Uterus (tissue), 4 donors: ENCODE results near the gene BAZ1B. TPM values are rescaled to one million over a fixed set of nuclear protein-coding genes. Genes with fewer than 3 reads are reported as not detected.
"Not testable (repeated sequence)": the region's sequence is repeated elsewhere in the genome, so short reads cannot be mapped to it uniquely, and the experiment has no call there.

Experiments used
- DNase-seq, 2 donors: peaks; one replicate each; pipeline ENCODE4 v3.0.0-alpha.2; 2019 to 2020
- H3K27ac ChIP-seq, 2 donors: fragments of 200-600 bp; sonication (generic); 1 replicate in 1 of 2; 2 replicates in 1 of 2; pipeline ENCODE4 v1.5.1; 2016 to 2018
- H3K27me3 ChIP-seq, 2 donors: fragments of 200-600 bp; sonication (generic); one replicate each; pipeline ENCODE4 v1.5.1; 2018 to 2019; ENCODE audit warnings: control low read depth in 1 of 2
- H3K36me3 ChIP-seq, 2 donors: fragments of 200-600 bp; sonication (generic); one replicate each; pipeline ENCODE4 v1.5.1; 2019; ENCODE audit warnings: control low read depth in 1 of 2
- H3K4me1 ChIP-seq, 2 donors: fragments of 200-600 bp; sonication (generic); one replicate each; pipeline ENCODE4 v1.5.1; 2018 to 2019; ENCODE audit warnings: control low read depth in 1 of 2
- H3K4me3 ChIP-seq, 2 donors: fragments of 200-600 bp; sonication (generic); 1 replicate in 1 of 2; 2 replicates in 1 of 2; pipeline ENCODE4 v1.5.1; 2018 to 2019; ENCODE audit warnings: mild to moderate bottlenecking in 1 of 2
- H3K9me3 ChIP-seq, 2 donors: fragments of 200-600 bp; sonication (generic); one replicate each; pipeline ENCODE4 v1.5.1; 2019; ENCODE audit warnings: control low read depth in 1 of 2
- CTCF ChIP-seq, 4 experiments: fragments of 200-600 bp in 2 of 4; fragments of 450-650 bp in 2 of 4; sonication (generic) in 2 of 4; IDR thresholded peaks; one replicate each; pipeline ENCODE4 v1.5.1; 2016 to 2019; ENCODE audit warnings: antibody characterized with exemption in 4 of 4, mild to moderate bottlenecking in 2 of 4, moderate library complexity in 1 of 4
- POLR2A ChIP-seq, 2 donors: fragments of 450-650 bp; IDR thresholded peaks; one replicate each; pipeline ENCODE4 v1.6.1; 2016; ENCODE audit warnings: antibody characterized with exemption in 2 of 2, mild to moderate bottlenecking in 1 of 2, moderate library complexity in 1 of 2
- intact Hi-C: fragments of 100-400 bp; cut with DNase I; formaldehyde crosslinking; loops from one replicate; pipeline ENCODE4 v1.15.1; 2023; ENCODE audit warnings: low total_unique reads
- total RNA-seq, 4 donors: library from RNA; depleted of rRNA in 3 of 4; stranded (reverse); fragments of >200 nt in 3 of 4; gene quantifications; one replicate each; pipeline versions ENCODE4 v1.1.0 to v1.2.4, GENCODE V29; 2014 to 2023
- donor health status: DM: yes; HTN: yes; CAD: no.

BAZ1B gene
- total RNA-seq, 4 donors from 2014 or later, result 29.5 to 79.5 (median 59.8) TPM

- H3K4me1 ChIP-seq, result no peaks in the 10 kb centered on the region
- no peaks in the 10 kb centered on the region for H3K9me3 ChIP-seq
- intact Hi-C loops, result no loop called here
- TF ChIP-seq CTCF (IDR thresholded peaks at IDR 0.05) (no peak), POLR2A (IDR thresholded peaks at IDR 0.05) (no peak)
- H3K36me3 ChIP-seq, result no peaks in the 10 kb centered on the region
- H3K27ac ChIP-seq, result no peak overlapping the region
- no peak overlapping the region for H3K4me3 ChIP-seq
- H3K27me3 ChIP-seq, result no peaks in the 10 kb centered on the region
- no peak for DNase-seq
These were observed 27.1 kb upstream of the BAZ1B start for GRCh38 chr7:73549176-73549575.

- H3K4me3 ChIP-seq, result no peak overlapping the region
- no peaks in the 10 kb centered on the region for H3K36me3 ChIP-seq
- no peaks in the 10 kb centered on the region for H3K4me1 ChIP-seq
- H3K27ac ChIP-seq, result no peak overlapping the region
- intact Hi-C loops, result no loop called here
- TF ChIP-seq CTCF (IDR thresholded peaks at IDR 0.05), result no peak
- TF ChIP-seq POLR2A (IDR thresholded peaks at IDR 0.05), result no peak
- no peaks in the 10 kb centered on the region for H3K9me3 ChIP-seq
- no peak for DNase-seq
- H3K27me3 ChIP-seq, result no peaks in the 10 kb centered on the region
These were observed 25.7 kb upstream of the BAZ1B start for GRCh38 chr7:73547841-73548240.

GRCh38 chr7:73544678-73545077 is 22.6 kb upstream of the BAZ1B start:
- intact Hi-C loops, result no loop called here
- Histone ChIP-seq H3K36me3 (no peaks in the 10 kb centered on the region), H3K9me3 (no peaks in the 10 kb centered on the region), H3K27ac (no peak overlapping the region), H3K4me1 (no peaks in the 10 kb centered on the region), H3K4me3 (no peak overlapping the region), H3K27me3 (no peaks in the 10 kb centered on the region)
- TF ChIP-seq POLR2A (IDR thresholded peaks at IDR 0.05), result no peak
- TF ChIP-seq CTCF (IDR thresholded peaks at IDR 0.05), result no peak
- no peak for DNase-seq

GRCh38 chr7:73541722-73542121 is 19.6 kb upstream of the BAZ1B start:
- TF ChIP-seq POLR2A (IDR thresholded peaks at IDR 0.05) (no peak), CTCF (IDR thresholded peaks at IDR 0.05) (no peak)
- no peak for DNase-seq
- intact Hi-C loops, result no loop called here
- no peaks in the 10 kb centered on the region for H3K9me3 ChIP-seq
- H3K27me3 ChIP-seq, result no peaks in the 10 kb centered on the region
- H3K36me3 ChIP-seq, result no peaks in the 10 kb centered on the region
- no peak overlapping the region for H3K4me3 ChIP-seq
- H3K27ac ChIP-seq, result no peak overlapping the region
- H3K4me1 ChIP-seq, result no peaks in the 10 kb centered on the region

GRCh38 chr7:73539709-73540108 is 17.6 kb upstream of the BAZ1B start:
- Histone ChIP-seq H3K27ac (no peak overlapping the region), H3K36me3 (no peaks in the 10 kb centered on the region), H3K4me1 (no peaks in the 10 kb centered on the region), H3K9me3 (no peaks in the 10 kb centered on the region), H3K4me3 (no peak overlapping the region), H3K27me3 (no peaks in the 10 kb centered on the region)
- TF ChIP-seq POLR2A (IDR thresholded peaks at IDR 0.05), result no peak
- TF ChIP-seq CTCF (IDR thresholded peaks at IDR 0.05), result no peak
- DNase-seq, result no peak
- intact Hi-C loops, result no loop called here

GRCh38 chr7:73538510-73538909 is 16.4 kb upstream of the BAZ1B start:
- H3K36me3 ChIP-seq, H3K9me3 ChIP-seq, H3K27me3 ChIP-seq, H3K4me3 ChIP-seq, DNase-seq, H3K4me1 ChIP-seq, intact Hi-C loops, H3K27ac ChIP-seq: not testable (repeated sequence)
